WTC11 (cell line): ENCODE data around the gene NOTCH2. TPM values are rescaled to one million over a fixed set of nuclear protein-coding genes. Genes with fewer than 3 reads are reported as not detected.

Experiments used
- ATAC-seq: fragments of 200-7000 bp; cut with Tn5 transposase; 2 replicates; pipeline ENCODE4 v1.10.0; 2021; ENCODE audit warnings: mild to moderate bottlenecking, moderate library complexity
- CTCF ChIA-PET: fragments of 300-600 bp; sonication (Branson Sonifier 250); formaldehyde crosslinking; loops from one replicate; lab custom pipeline; 2021; ENCODE audit warnings: antibody characterized with exemption; lab: Charles Lee
- POLR2A ChIA-PET: fragments of 350-600 bp; sonication (Branson Sonifier 250); formaldehyde crosslinking; loops from one replicate; lab custom pipeline; 2021; ENCODE audit warnings: antibody characterized with exemption; lab: Charles Lee
- DNase-seq: peaks from one replicate; pipeline ENCODE4 v3.0.0; 2021; ENCODE audit warnings: low spot score
- H3K27ac Mint-ChIP-seq: 2 replicates; pipeline ENCODE4 v1.8.0; 2021; ENCODE audit warnings: mixed read lengths
- H3K27me3 Mint-ChIP-seq: 2 replicates; pipeline ENCODE4 v1.8.0; 2021; ENCODE audit warnings: low read depth, mild to moderate bottlenecking, moderate library complexity, mixed read lengths
- H3K36me3 Mint-ChIP-seq: 2 replicates; pipeline ENCODE4 v1.8.0; 2021; ENCODE audit warnings: mixed read lengths
- H3K4me1 Mint-ChIP-seq: 2 replicates; pipeline ENCODE4 v1.8.0; 2022; ENCODE audit warnings: mixed read lengths
- H3K4me3 Mint-ChIP-seq: 2 replicates; pipeline ENCODE4 v1.8.0; 2021; ENCODE audit warnings: mild to moderate bottlenecking, moderate library complexity, mixed read lengths
- H3K9me3 Mint-ChIP-seq: 2 replicates; pipeline ENCODE4 v1.8.0; 2021; ENCODE audit warnings: mixed read lengths
- CDX4 ChIP-seq: fragments of 250-450 bp; sonication (Bioruptor Pico); IDR thresholded peaks from 2 replicates; pipeline ENCODE4 v1.9.0; 2021; ENCODE audit warnings: moderate library complexity, mild to moderate bottlenecking, inconsistent platforms, borderline replicate concordance
- FOXK1 ChIP-seq: sonication (generic); formaldehyde crosslinking; IDR thresholded peaks from 2 replicates; pipeline ENCODE4 v1.8.0; 2022; ENCODE audit warnings: mild to moderate bottlenecking, moderate library complexity, missing genetic modification reagents
- IRF1 ChIP-seq: sonication (generic); formaldehyde crosslinking; IDR thresholded peaks from 2 replicates; pipeline ENCODE4 v1.8.0; 2023; ENCODE audit warnings: missing genetic modification reagents
- JUN ChIP-seq: sonication (generic); formaldehyde crosslinking; IDR thresholded peaks from 2 replicates; pipeline ENCODE4 v1.8.0; 2023; ENCODE audit warnings: mild to moderate bottlenecking, missing genetic modification reagents
- MLX ChIP-seq: sonication (generic); formaldehyde crosslinking; IDR thresholded peaks from 2 replicates; pipeline ENCODE4 v1.8.1; 2023; ENCODE audit warnings: mild to moderate bottlenecking, missing genetic modification reagents, moderate library complexity
- NR3C1 ChIP-seq: sonication (generic); formaldehyde crosslinking; conservative IDR thresholded peaks from 2 replicates; pipeline ENCODE4 v1.8.1; 2023; ENCODE audit warnings: low read depth, mild to moderate bottlenecking, missing genetic modification reagents
- RELA ChIP-seq: sonication (generic); formaldehyde crosslinking; IDR thresholded peaks from 2 replicates; pipeline ENCODE4 v1.8.1; 2022; ENCODE audit warnings: missing genetic modification reagents, mild to moderate bottlenecking, borderline replicate concordance
- RORB ChIP-seq: fragments of 250-450 bp; sonication (Bioruptor Pico); IDR thresholded peaks from 2 replicates; pipeline ENCODE4 v1.9.0; 2021; ENCODE audit warnings: mild to moderate bottlenecking
- ZBTB43 ChIP-seq: sonication (generic); formaldehyde crosslinking; IDR thresholded peaks from 2 replicates; pipeline ENCODE4 v1.8.1; 2023; ENCODE audit warnings: mild to moderate bottlenecking, missing genetic modification reagents
- ZMAT4 ChIP-seq: fragments of 250-450 bp; sonication (Bioruptor Pico); IDR thresholded peaks from 2 replicates; pipeline ENCODE4 v1.9.0; 2021; ENCODE audit warnings: mild to moderate bottlenecking
- ZNF138 ChIP-seq: sonication (generic); formaldehyde crosslinking; conservative IDR thresholded peaks from 2 replicates; pipeline ENCODE4 v1.8.1; 2022; ENCODE audit warnings: mild to moderate bottlenecking, moderate library complexity, missing genetic modification reagents
- ZNF317 ChIP-seq: sonication (generic); formaldehyde crosslinking; IDR thresholded peaks from 2 replicates; pipeline ENCODE4 v1.8.1; 2023; ENCODE audit warnings: low read depth, mild to moderate bottlenecking, moderate library complexity, missing genetic modification reagents, borderline replicate concordance
- ZNF671 ChIP-seq: fragments of 250-450 bp; sonication (Bioruptor Pico); IDR thresholded peaks from 2 replicates; pipeline ENCODE4 v1.8.0; 2021; ENCODE audit warnings: mild to moderate bottlenecking
- total RNA-seq: library from RNA; stranded (reverse); gene quantifications from 3 replicates; pipeline ENCODE4 v1.2.3, GENCODE V29; 2021
- TF ChIP-seq, protein P1 (sequence below): sonication (generic); formaldehyde crosslinking; IDR thresholded peaks from 2 replicates; pipeline ENCODE4 v1.8.0; 2022; ENCODE audit warnings: missing genetic modification reagents
- TF ChIP-seq, protein P2 (sequence below): sonication (generic); formaldehyde crosslinking; IDR thresholded peaks from 2 replicates; pipeline ENCODE4 v1.8.1; 2022; ENCODE audit warnings: low read depth, mild to moderate bottlenecking, moderate library complexity, missing genetic modification reagents, borderline replicate concordance
- TF ChIP-seq, protein P3 (sequence below): fragments of 250-450 bp; sonication (Bioruptor Pico); IDR thresholded peaks from 2 replicates; pipeline ENCODE4 v1.9.0; 2021; ENCODE audit warnings: mild to moderate bottlenecking, borderline replicate concordance

NOTCH2 gene
- total RNA-seq, 1 experiment from 2014 or later, result 60.9 TPM

- H3K4me3 Mint-ChIP-seq, result no peak overlapping the region
- ATAC-seq (no peak), DNase-seq (no peak)
- no peaks in the 10 kb centered on the region for H3K36me3 Mint-ChIP-seq
- no peak overlapping the region for H3K27ac Mint-ChIP-seq
- H3K4me1 Mint-ChIP-seq, result no peaks in the 10 kb centered on the region
- peaks cover 5% of the 10 kb centered on the region; the same call in 1 of the 2 replicates for H3K9me3 Mint-ChIP-seq
- TF ChIP-seq MLX, result no peak
- TF ChIP-seq, protein P1, sequence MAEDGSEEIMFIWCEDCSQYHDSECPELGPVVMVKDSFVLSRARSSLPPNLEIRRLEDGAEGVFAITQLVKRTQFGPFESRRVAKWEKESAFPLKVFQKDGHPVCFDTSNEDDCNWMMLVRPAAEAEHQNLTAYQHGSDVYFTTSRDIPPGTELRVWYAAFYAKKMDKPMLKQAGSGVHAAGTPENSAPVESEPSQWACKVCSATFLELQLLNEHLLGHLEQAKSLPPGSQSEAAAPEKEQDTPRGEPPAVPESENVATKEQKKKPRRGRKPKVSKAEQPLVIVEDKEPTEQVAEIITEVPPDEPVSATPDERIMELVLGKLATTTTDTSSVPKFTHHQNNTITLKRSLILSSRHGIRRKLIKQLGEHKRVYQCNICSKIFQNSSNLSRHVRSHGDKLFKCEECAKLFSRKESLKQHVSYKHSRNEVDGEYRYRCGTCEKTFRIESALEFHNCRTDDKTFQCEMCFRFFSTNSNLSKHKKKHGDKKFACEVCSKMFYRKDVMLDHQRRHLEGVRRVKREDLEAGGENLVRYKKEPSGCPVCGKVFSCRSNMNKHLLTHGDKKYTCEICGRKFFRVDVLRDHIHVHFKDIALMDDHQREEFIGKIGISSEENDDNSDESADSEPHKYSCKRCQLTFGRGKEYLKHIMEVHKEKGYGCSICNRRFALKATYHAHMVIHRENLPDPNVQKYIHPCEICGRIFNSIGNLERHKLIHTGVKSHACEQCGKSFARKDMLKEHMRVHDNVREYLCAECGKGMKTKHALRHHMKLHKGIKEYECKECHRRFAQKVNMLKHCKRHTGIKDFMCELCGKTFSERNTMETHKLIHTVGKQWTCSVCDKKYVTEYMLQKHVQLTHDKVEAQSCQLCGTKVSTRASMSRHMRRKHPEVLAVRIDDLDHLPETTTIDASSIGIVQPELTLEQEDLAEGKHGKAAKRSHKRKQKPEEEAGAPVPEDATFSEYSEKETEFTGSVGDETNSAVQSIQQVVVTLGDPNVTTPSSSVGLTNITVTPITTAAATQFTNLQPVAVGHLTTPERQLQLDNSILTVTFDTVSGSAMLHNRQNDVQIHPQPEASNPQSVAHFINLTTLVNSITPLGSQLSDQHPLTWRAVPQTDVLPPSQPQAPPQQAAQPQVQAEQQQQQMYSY (CRISPR knock-in tag), result no peak
- ChIA-PET CTCF (interaction anchor here (1.3 to 3.1 kb wide), 3 partner anchors 12 to 76 kb away, joined by 3 to 10 read pairs (median 5); partner anchors contain the start of gene ADAM30), POLR2A (no interaction called here)
- no peaks in the 10 kb centered on the region for H3K27me3 Mint-ChIP-seq
Measured at GRCh38 chr1:119884711-119885110, 184.8 kb downstream of the NOTCH2 start.

DNA sequence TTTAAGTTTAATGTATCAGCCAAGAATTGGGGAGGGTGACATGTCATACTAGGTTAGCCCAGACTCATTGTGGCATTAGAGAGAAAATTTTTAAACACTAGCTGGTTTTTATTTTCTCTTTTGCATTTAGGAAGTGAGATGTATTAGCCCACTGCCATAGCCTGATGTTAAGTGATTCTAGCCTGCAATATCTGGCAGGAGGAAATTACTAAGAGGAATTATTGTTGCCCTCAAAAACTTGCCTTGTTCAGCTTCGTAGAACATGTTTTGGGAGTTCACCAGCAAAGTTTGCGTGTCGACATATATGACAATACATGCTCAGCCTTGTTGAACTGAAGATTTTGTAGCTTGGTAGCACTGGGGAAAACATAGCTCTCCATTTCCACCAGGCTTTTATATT lies 185.6 kb downstream of the NOTCH2 start:
- H3K27ac Mint-ChIP-seq, result no peak overlapping the region
- ATAC-seq (no peak), DNase-seq (no peak)
- H3K4me3 Mint-ChIP-seq, result no peak overlapping the region
- POLR2A ChIA-PET, result no interaction called here
- TF ChIP-seq RELA (CRISPR knock-in tag), result no peak
- TF ChIP-seq, protein P2, sequence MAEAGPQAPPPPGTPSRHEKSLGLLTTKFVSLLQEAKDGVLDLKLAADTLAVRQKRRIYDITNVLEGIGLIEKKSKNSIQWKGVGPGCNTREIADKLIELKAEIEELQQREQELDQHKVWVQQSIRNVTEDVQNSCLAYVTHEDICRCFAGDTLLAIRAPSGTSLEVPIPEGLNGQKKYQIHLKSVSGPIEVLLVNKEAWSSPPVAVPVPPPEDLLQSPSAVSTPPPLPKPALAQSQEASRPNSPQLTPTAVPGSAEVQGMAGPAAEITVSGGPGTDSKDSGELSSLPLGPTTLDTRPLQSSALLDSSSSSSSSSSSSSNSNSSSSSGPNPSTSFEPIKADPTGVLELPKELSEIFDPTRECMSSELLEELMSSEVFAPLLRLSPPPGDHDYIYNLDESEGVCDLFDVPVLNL (CRISPR knock-in tag), result no peak
- TF ChIP-seq IRF1, result no peak
- no peak for TF ChIP-seq CDX4
- TF ChIP-seq FOXK1, result no peak
- TF ChIP-seq JUN (CRISPR knock-in tag), result no peak
- no peak for TF ChIP-seq ZNF671 (CRISPR knock-in tag)
- peaks cover 5% of the 10 kb centered on the region; the same call in 1 of the 2 replicates for H3K9me3 Mint-ChIP-seq
- no peaks in the 10 kb centered on the region for H3K36me3 Mint-ChIP-seq
- H3K4me1 Mint-ChIP-seq, result no peaks in the 10 kb centered on the region
- CTCF ChIA-PET, result interaction anchor here (1.3 to 3.1 kb wide), 2 partner anchors 13 to 75 kb away, joined by 5 to 10 read pairs; partner anchors contain the start of gene ADAM30
- no peaks in the 10 kb centered on the region for H3K27me3 Mint-ChIP-seq

DNA sequence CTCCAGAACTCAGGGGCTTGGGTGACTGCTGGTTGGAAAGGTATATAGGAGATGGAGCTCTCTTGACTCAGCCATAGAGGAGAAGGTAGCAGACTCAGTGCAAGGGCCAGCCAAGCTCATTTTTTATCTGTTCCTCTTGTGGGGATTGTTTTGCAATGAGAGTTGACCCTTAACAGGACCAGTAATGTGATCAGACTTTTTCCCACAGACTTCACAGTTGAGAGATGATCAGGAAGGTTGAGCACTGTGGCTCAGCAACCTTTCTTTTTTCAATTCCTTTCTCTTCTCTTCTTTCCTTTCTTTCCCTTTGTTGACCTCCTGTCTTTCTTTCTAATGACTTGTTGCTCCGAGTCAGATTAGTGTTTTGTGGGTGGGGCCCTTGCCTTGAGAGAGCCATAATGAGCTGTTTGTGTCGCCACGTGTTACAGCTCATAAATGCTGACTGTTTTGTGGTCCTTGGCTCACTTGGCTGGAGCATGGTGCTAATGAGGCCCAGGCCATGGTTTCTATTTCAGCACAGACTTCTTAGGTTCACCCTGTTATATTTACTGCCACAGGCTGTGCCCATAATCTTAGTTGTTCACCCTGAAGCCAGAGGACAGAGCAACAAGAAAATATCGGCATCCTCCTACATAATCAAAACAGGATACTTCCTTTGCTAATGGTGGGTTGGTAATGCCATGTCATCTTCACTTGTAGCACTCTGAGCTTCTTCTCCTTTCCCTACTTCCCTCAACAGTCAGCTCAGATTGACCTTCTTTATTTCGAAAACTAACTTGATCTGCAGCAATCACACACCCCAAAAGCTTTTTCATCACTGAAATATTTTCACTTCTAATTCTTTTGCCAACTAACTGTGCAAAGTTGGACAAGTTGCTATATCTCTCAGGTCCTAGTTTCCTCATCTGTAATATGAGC lies 187.1 kb downstream of the NOTCH2 start:
- no peaks in the 10 kb centered on the region for H3K4me1 Mint-ChIP-seq
- H3K9me3 Mint-ChIP-seq, result no peaks in the 10 kb centered on the region
- DNase-seq (no peak), ATAC-seq (no peak)
- ChIA-PET POLR2A (no interaction called here), CTCF (interaction anchor here (1.0 to 3.1 kb wide), 2 partner anchors 12 to 14 kb away, joined by 3 to 10 read pairs; partner anchors contain the start of gene ADAM30)
- H3K27ac Mint-ChIP-seq, result no peak overlapping the region
- no peaks in the 10 kb centered on the region for H3K27me3 Mint-ChIP-seq
- H3K4me3 Mint-ChIP-seq, result no peak overlapping the region
- no peaks in the 10 kb centered on the region for H3K36me3 Mint-ChIP-seq
- TF ChIP-seq, protein P3, sequence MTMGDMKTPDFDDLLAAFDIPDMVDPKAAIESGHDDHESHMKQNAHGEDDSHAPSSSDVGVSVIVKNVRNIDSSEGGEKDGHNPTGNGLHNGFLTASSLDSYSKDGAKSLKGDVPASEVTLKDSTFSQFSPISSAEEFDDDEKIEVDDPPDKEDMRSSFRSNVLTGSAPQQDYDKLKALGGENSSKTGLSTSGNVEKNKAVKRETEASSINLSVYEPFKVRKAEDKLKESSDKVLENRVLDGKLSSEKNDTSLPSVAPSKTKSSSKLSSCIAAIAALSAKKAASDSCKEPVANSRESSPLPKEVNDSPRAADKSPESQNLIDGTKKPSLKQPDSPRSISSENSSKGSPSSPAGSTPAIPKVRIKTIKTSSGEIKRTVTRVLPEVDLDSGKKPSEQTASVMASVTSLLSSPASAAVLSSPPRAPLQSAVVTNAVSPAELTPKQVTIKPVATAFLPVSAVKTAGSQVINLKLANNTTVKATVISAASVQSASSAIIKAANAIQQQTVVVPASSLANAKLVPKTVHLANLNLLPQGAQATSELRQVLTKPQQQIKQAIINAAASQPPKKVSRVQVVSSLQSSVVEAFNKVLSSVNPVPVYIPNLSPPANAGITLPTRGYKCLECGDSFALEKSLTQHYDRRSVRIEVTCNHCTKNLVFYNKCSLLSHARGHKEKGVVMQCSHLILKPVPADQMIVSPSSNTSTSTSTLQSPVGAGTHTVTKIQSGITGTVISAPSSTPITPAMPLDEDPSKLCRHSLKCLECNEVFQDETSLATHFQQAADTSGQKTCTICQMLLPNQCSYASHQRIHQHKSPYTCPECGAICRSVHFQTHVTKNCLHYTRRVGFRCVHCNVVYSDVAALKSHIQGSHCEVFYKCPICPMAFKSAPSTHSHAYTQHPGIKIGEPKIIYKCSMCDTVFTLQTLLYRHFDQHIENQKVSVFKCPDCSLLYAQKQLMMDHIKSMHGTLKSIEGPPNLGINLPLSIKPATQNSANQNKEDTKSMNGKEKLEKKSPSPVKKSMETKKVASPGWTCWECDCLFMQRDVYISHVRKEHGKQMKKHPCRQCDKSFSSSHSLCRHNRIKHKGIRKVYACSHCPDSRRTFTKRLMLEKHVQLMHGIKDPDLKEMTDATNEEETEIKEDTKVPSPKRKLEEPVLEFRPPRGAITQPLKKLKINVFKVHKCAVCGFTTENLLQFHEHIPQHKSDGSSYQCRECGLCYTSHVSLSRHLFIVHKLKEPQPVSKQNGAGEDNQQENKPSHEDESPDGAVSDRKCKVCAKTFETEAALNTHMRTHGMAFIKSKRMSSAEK, result no peak
- no peak for TF ChIP-seq ZNF317
- TF ChIP-seq ZNF138 (CRISPR knock-in tag), result no peak
- no peak for TF ChIP-seq RORB (CRISPR knock-in tag)
- no peak for TF ChIP-seq ZBTB43
- no peak for TF ChIP-seq NR3C1 (CRISPR knock-in tag)
- no peak for TF ChIP-seq ZMAT4 (CRISPR knock-in tag)
